Activated T-helper 2 cell treated with anti-CD3 and anti-CD28 coated beads, Interferon-gamma antibody, Interleukin-2, Interleukin-4, amounts not matched to agents 10 μg/mL and 5 μg/mL and 100 μg/mL, durations not matched to agents 14 hours and 24 hours and 36 hours (primary cell): ENCODE measurements around the gene LYST. TPM values are rescaled to one million over a fixed set of nuclear protein-coding genes. Genes with fewer than 3 reads are reported as not detected.
A peak's percentile ranks its signal among the peaks of the same experiment; 100 is the strongest.

Source experiments
- DNase-seq: peaks from one replicate; pipeline ENCODE4 v3.0.0; 2021; ENCODE audit warnings: low spot score
- H3K27ac Mint-ChIP-seq: one replicate; pipeline ENCODE4 v1.8.0; 2021; ENCODE audit warnings: mixed read lengths
- H3K27me3 Mint-ChIP-seq: one replicate; pipeline ENCODE4 v1.8.0; 2021; ENCODE audit warnings: low read depth, mixed read lengths
- H3K36me3 Mint-ChIP-seq: one replicate; pipeline ENCODE4 v1.8.0; 2021; ENCODE audit warnings: low read depth, mixed read lengths
- H3K4me1 Mint-ChIP-seq: one replicate; pipeline ENCODE4 v1.8.0; 2021; ENCODE audit warnings: low read depth, mixed read lengths
- H3K4me3 Mint-ChIP-seq: one replicate; pipeline ENCODE4 v1.8.0; 2021; ENCODE audit warnings: low read depth, mild to moderate bottlenecking, moderate library complexity, mixed read lengths
- H3K9me3 Mint-ChIP-seq: one replicate; pipeline ENCODE4 v1.8.0; 2021; ENCODE audit warnings: mixed read lengths
- intact Hi-C: fragments of 100-400 bp; cut with micrococcal nuclease; formaldehyde crosslinking; loops from one replicate; pipeline ENCODE4 v1.15.1; 2023
- total RNA-seq: library from RNA; stranded (reverse); gene quantifications from 2 replicates; pipeline ENCODE4 v1.2.3, GENCODE V29; 2022

Gene LYST
- total RNA-seq, 1 donor from 2014 or later, result 98.6 TPM

DNA sequence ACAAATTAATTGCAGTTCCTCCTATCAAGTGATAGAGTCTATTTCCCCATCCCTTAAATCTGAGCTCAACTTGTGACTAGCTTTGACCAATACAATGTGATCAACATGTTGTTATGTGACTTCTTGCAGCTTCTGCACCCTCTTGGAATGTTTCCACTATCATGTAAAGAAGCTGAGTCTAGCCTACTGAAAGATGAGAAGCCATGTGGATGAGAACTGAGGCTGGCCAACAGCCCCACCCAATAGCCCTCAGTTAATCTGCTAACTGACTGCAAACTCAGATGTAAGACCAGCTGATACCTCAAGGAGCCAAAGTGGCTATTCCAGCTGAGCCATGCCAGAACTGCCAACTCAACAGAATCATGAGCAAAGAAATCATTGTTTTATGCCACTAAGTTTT lies 44.0 kb downstream of the LYST start:
- DNase-seq, result no peak
- H3K27me3 Mint-ChIP-seq, result no peaks in the 10 kb centered on the region
- peaks cover 47% of the 10 kb centered on the region for H3K36me3 Mint-ChIP-seq
- H3K4me3 Mint-ChIP-seq, result no peak overlapping the region
- no peaks in the 10 kb centered on the region for H3K9me3 Mint-ChIP-seq
- H3K27ac Mint-ChIP-seq, result no peak overlapping the region
- peaks cover 6% of the 10 kb centered on the region for H3K4me1 Mint-ChIP-seq
- intact Hi-C loops, result no loop called here

DNA sequence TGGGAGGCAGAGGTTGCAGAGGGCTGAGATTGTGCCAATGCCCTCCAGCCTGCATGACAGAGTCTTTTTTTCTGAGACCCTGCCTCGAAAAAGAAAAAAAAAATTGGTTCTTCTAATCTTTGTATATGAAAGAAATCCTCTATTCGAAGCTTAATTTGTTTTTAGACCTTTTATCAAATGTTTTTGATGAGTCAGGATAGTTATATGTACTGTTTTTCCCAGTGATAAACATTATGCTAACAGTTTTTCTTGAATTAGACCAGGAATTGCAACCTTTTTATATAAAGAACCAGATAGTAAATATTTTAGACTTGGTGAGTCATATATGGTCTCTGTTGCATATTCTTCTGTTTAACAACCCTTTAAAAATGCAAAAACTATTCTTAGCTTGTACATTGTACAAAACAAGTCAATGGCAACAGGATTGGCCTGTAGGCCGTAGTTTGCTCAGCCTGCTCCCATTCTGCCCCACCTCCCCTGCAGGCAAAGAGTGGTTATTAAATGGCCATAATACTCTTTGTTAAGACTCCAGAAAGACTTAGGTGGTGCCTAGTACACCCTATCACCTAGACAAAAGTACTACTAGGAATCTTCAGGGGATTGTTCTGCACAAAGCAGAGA lies 45.2 kb downstream of the LYST start:
- Mint-ChIP-seq H3K4me3 (no peak overlapping the region), H3K9me3 (no peaks in the 10 kb centered on the region), H3K27me3 (no peaks in the 10 kb centered on the region), H3K36me3 (peaks cover 51% of the 10 kb centered on the region), H3K4me1 (peaks cover 16% of the 10 kb centered on the region), H3K27ac (no peak overlapping the region)
- DNase-seq, result no peak
- intact Hi-C loops, result no loop called here

DNA sequence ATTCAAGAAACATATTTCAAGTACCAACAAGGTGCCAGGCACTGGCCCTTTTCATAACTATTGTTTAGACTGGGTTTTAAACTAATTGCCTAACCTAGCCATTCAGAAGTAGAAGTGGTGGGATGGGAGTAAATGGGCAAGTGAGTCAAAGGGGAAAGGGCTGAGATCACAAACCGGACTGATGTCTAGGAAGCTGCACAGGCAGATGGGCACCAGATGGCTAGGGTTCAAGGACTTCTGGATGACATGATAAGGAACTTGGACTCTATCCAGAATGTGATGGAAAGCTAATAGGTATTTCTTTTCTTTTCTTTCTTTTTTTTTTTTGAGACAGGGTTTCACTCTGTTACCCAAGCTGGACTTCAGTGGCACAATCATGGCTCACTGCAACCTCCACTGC lies 46.6 kb downstream of the LYST start:
- H3K36me3 Mint-ChIP-seq, result peaks cover 43% of the 10 kb centered on the region
- no peaks in the 10 kb centered on the region for H3K27me3 Mint-ChIP-seq
- H3K4me1 Mint-ChIP-seq, result peaks cover 17% of the 10 kb centered on the region
- no peak for DNase-seq
- H3K4me3 Mint-ChIP-seq, result no peak overlapping the region
- H3K27ac Mint-ChIP-seq, result no peak overlapping the region
- H3K9me3 Mint-ChIP-seq, result no peaks in the 10 kb centered on the region
- intact Hi-C loops, result no loop called here

DNA sequence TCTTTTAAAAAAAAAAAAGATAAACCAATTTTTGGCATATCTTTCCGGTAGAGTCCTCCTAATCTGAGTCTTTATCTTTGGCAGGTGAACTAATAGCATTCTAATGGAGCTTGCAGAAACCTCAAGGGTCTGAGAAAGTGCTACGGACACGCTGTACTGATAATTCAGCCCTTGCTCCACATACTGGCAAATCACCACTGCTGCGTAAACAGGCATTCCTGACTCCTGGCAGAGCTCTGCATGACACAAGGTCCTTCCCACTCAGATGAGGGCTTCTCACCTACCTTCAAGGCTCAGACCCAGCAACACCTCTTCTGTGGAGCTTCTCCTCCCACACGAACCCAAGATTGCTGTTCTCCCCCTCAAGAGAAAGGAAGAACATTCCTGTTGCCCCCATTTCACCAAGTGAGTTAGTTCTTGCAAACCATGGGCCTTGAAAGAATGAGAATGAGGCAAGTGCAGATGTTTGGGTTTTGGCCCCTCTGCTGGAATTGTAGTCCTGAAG lies 48.0 kb downstream of the LYST start:
- H3K4me3 Mint-ChIP-seq, result no peak overlapping the region
- H3K27ac Mint-ChIP-seq, result no peak overlapping the region
- intact Hi-C loops, result no loop called here
- H3K27me3 Mint-ChIP-seq, result no peaks in the 10 kb centered on the region
- no peak for DNase-seq
- H3K4me1 Mint-ChIP-seq, result peaks cover 17% of the 10 kb centered on the region
- no peaks in the 10 kb centered on the region for H3K9me3 Mint-ChIP-seq
- peaks cover 38% of the 10 kb centered on the region for H3K36me3 Mint-ChIP-seq

DNA sequence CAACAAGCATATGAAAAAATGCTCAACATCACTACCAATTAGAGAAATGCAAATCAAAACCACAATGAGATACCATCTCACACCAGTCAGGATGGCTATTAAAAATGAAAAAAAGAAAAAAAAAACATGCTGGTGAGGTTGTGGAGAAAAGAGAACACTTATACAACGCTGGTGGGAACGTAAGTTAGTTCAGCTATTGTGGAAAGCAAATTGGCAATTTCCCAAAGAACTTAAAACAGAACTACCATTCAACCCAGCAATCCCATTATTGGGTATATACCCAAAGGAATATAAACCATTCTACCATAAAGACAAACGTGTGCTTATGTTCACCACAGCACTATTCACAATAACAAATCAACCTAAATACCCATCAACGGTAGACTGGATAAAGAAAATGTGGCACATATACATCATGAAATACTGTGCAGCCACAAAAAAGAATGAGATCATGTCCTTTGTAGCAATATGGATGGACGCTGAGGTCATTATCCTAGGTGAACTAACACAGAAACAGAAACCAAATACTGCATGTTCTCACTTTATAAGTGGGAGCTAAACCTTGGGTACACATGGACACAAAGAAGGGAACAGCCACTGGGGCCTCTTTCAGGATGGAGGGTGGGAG lies 49.5 kb downstream of the LYST start:
- Mint-ChIP-seq H3K27ac (no peak overlapping the region), H3K27me3 (no peaks in the 10 kb centered on the region), H3K4me3 (no peak overlapping the region), H3K36me3 (peaks cover 27% of the 10 kb centered on the region), H3K9me3 (no peaks in the 10 kb centered on the region), H3K4me1 (peaks cover 16% of the 10 kb centered on the region)
- intact Hi-C loops, result no loop called here
- DNase-seq, result no peak

DNA sequence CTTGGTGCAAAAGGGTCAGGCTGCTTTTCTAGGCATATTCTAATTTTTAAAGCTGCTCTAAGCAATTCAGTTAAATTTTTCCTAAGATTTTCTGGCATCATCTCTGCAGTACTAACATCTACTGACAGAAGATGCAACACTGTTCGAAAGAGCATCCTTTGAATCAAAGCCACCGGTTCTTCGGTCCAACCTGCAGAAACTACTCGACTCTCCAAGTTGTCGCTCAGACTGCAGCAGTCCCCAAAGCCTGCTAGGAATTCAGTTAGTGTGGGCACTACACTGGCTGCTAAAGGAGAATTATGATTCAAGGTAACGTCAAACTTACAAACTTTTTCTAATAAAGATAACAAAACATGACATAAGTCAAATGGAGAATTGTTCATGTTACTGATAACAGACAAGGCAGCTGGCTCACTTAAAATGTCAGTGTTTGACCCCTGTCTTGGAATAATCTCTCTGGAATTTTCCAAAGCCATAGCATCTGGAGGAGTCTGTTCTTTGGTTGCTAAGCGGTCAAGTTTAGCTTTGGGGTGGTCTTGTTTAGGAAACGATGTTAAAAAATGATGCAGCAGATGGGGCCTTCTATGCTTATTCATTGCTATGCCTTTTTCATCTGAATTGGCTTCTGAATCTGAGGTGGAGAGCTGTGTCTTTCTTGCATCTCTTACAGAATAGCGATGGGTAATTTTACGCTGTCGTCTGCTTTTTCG lies 56.9 kb downstream of the LYST start:
- Mint-ChIP-seq H3K36me3 (peaks cover 45% of the 10 kb centered on the region), H3K4me3 (no peak overlapping the region), H3K9me3 (no peaks in the 10 kb centered on the region), H3K27me3 (no peaks in the 10 kb centered on the region), H3K4me1 (no peaks in the 10 kb centered on the region), H3K27ac (peak overlapping the region; percentile 5)
- intact Hi-C loops, result no loop called here
- no peak for DNase-seq

DNA sequence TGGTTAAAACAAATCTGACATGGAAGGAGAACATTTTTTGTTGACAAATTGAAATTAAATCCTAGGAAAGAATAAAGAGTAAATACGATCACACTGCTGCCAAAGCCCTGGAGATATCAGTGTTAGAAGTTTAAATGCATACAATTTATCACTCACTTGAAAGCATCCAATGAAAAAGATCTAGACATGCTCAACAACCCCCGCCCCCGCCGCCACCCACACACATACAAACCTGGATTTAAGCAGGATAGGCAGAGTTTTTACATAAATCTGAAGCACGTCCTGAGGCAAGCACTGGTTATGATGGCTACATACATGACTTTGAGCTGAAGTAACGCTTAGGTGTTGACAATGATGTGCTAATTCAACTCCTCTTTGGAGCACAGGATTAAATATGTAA lies 58.5 kb downstream of the LYST start:
- Mint-ChIP-seq H3K27me3 (no peaks in the 10 kb centered on the region), H3K4me3 (no peak overlapping the region), H3K9me3 (no peaks in the 10 kb centered on the region), H3K4me1 (no peaks in the 10 kb centered on the region), H3K36me3 (peaks cover 47% of the 10 kb centered on the region), H3K27ac (no peak overlapping the region)
- intact Hi-C loops, result no loop called here
- no peak for DNase-seq

DNA sequence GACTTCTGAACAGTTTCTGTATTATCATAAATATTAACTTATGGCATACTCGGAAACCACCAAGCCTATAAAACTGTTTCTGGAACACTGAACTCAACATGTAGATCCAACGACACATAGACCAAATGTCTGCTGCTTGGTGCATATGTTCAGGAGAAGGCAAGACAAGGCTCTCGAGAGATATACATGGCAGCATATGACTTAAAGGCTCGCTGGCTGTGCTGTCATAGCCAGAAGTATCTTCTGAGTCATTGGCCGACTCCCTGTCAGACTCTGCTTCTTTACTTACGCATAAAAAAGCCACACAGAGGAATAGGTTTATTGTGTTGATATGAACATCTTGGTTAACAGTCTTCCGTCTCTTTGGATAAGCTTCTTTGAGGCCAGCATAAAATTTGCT lies 60.6 kb downstream of the LYST start:
- intact Hi-C loops, result no loop called here
- Mint-ChIP-seq H3K9me3 (no peaks in the 10 kb centered on the region), H3K4me1 (peaks cover 4% of the 10 kb centered on the region), H3K27ac (no peak overlapping the region), H3K27me3 (no peaks in the 10 kb centered on the region), H3K36me3 (peaks cover 56% of the 10 kb centered on the region), H3K4me3 (no peak overlapping the region)
- DNase-seq, result no peak

DNA sequence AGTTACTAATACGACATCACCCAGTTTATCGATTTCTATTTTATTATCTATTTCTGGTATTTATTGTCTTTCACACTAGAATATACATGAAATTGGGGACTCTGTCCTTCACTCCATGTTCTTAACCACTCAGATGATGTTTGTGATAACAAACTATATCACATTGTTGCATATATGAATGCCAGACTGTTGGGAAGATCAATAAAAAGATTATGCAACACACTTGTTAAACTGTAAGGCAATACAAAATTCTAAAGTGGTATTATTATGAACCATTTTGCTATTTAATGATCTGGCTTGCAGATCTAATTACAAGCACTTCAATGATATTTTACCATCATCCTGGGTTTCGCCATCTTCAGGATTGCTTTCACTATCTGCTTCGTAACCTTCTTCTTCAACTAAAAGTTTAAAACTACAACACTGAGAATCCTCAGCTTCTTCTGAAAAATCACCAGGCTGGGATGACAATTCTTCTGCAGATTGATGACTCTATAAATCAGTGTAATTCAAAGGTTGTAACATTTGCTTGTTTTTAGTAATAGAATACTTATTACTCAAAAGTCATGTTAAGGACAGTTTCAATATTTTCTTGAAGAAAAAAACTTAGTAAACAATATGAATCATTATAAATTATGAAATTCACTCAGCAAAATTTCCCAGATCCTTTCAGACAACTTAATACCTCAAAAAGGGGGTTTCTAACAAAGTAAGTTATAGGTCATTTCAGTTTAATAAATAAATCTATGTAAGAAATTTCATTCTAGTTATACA lies 63.9 kb downstream of the LYST start:
- no peak for DNase-seq
- H3K36me3 Mint-ChIP-seq, result peaks cover 55% of the 10 kb centered on the region
- intact Hi-C loops, result loop anchor here (5.0 kb wide), 1 partner anchor 40 kb away; no protein-coding TSS in a partner anchor
- no peak overlapping the region for H3K27ac Mint-ChIP-seq
- no peaks in the 10 kb centered on the region for H3K9me3 Mint-ChIP-seq
- H3K4me3 Mint-ChIP-seq, result no peak overlapping the region
- peaks cover 4% of the 10 kb centered on the region for H3K4me1 Mint-ChIP-seq
- no peaks in the 10 kb centered on the region for H3K27me3 Mint-ChIP-seq

DNA sequence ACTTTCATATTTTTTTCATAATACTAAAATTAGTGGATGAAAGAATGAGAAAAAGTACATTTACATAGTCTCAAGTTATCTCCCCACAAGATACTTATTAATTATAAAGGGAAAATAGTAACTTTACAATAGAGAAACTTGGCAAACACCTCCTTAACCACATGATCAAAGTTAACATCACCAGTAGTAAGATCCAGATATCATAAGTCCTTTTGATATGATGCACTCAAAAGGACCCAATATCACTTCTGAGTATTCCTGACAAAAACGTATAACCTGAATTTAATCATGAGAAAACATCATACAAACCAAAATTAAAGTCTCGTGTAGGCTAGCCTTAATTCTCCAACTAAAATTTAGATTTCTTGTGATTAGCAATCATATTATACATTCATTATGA lies 67.4 kb downstream of the LYST start:
- Mint-ChIP-seq H3K9me3 (no peaks in the 10 kb centered on the region), H3K36me3 (peaks cover 62% of the 10 kb centered on the region), H3K4me3 (no peak overlapping the region), H3K4me1 (peaks cover 4% of the 10 kb centered on the region), H3K27me3 (no peaks in the 10 kb centered on the region), H3K27ac (no peak overlapping the region)
- intact Hi-C loops, result no loop called here
- DNase-seq, result no peak

DNA sequence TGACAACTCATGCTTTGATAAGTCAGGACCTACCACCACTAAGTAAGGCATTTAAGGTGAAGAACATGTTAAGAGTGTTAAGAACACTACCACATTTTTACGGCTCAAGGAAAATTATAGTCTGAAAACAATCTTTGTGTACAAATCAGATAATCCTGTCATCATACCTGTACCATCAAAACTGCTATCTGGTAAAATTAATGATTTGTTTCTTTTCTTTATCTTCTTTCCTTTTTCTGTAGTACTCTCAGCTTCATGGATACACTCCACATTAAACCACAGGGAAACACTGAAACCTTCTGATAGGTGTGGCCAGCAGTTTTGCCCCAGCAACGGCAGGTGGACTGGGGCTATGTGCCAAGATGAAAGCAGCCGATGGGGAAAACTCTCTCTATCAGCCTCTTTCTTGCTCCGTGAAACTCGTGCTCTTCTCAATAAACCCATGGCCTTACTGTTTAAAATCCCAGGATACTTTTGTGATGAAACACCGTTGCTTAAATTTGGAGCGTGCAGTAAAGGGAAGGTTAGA lies 75.1 kb downstream of the LYST start:
- H3K9me3 Mint-ChIP-seq, result no peaks in the 10 kb centered on the region
- no peaks in the 10 kb centered on the region for H3K27me3 Mint-ChIP-seq
- no peak overlapping the region for H3K27ac Mint-ChIP-seq
- intact Hi-C loops, result no loop called here
- H3K4me1 Mint-ChIP-seq, result peaks cover 3% of the 10 kb centered on the region
- DNase-seq, result no peak
- peaks cover 62% of the 10 kb centered on the region for H3K36me3 Mint-ChIP-seq
- H3K4me3 Mint-ChIP-seq, result no peak overlapping the region

DNA sequence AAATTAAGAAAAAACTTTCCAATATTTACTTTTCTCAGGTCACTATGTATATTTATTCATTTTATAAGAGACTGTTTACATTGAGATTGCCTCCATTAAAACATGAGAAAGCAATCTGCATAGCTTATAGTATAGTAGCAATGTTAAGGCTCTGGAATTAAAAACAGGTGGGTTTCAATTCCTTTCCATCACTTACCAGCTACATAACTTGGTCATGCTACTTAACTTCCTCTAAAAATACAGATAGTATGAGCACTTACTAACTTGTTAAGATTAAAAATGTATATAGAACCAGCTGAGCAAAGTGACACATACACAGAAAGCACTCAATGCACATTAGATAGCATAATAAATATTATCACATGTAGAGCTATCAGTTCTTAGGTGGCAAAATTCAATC lies 76.6 kb downstream of the LYST start:
- Mint-ChIP-seq H3K4me3 (no peak overlapping the region), H3K27ac (no peak overlapping the region), H3K9me3 (no peaks in the 10 kb centered on the region), H3K36me3 (peaks cover 67% of the 10 kb centered on the region), H3K27me3 (no peaks in the 10 kb centered on the region), H3K4me1 (peaks cover 3% of the 10 kb centered on the region)
- intact Hi-C loops, result no loop called here
- no peak for DNase-seq
